Measurements from ENCODE around the gene AGXT.

The AGXT gene

DNA sequence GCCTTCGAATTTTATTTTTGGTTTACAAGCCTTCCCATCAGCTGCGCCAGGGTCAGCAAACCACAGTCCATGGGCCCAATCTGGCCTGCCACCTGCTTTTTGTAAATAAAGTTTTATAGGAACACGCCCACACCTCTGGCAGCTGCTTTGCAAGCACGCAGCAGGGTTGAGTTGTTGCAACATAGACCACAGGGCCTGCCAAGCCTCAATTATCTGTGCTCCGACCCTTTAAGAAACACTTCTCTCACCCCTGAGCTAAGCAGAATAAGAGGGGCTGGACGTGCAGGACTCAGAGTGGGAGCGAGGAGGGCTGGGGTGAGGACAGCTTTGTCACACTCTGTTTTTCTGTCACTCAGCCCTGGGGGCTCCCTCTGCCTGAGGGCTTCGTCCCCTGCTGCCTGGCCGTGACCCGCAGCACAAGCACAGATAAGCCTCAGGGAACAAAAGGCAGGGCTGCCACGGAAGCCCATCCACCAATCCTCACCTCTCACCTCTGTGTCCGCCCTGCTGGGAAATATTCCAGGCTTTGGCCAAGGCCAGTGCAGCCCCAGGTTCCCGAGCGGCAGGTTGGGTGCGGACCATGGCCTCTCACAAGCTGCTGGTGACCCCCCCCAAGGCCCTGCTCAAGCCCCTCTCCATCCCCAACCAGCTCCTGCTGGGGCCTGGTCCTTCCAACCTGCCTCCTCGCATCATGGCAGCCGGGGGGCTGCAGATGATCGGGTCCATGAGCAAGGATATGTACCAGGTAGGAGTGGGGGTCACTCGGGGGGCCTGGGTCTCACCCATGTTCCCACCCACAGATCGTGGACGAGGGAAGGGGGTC, at the start of gene AGXT:
Gene AGXT (plus strand): TSS at position 539 of the 823 bp plus-strand sequence. CDS start 42 bp downstream, at position 581.
- Histone ChIP-seq H3K9me3 (ENCODE audit: control insufficient read depth, low read depth, low read length) (no peaks in the 10 kb centered on the region), H3K36me3 (ENCODE audit: control insufficient read depth, low read depth, low read length) (no peaks in the 10 kb centered on the region), H3K4me3 (ENCODE audit: low read length) (no peak within 1 kb of the TSS), H3K27me3 (ENCODE audit: control insufficient read depth, insufficient read depth, low read length) (no peaks in the 10 kb centered on the region), H3K4me1 (ENCODE audit: control insufficient read depth, low read depth, low read length) (no peaks in the 10 kb centered on the region), H3K9ac (ENCODE audit: low read length) (no peak within 1 kb of the TSS), H3K27ac (ENCODE audit: low read length) (no peak within 1 kb of the TSS)

DNA sequence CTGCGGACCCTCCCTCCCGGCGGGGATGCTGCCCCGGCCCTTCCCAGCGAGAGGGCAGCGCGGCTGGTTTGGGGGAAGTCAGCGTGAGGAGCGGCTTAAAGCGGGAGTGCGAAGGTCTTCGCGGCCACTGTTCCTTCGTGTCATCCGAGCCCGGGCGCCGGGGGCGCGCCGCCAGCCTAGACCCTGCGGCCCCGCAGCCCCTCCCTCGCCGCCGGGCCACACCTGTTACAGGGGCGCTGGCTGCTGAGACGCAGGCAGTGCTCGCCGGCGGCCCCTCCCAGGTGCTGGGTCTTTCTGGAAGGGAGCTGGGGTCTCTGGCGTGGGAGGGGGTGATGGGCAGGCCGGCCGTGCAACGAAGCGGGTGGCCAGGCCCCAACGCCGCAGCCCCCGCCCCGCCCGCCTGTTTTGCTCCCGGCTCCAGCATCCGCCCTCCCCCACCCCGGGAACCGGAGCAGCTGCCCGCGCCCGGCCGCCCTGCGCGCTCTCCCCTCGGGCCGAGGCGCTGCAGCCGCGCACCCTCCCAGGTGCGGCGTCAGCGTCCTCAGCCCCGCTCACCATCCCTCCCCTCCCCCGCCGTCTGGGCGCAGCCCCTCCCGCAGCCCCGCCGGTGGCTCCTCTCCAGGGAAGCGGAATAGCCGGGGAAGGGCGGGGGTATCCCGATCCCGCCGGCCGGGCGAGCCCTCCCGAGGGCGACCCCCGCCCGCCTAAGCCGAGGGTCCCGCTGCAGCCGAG, 49.3 kb upstream of the AGXT start:
- Histone ChIP-seq H3K9ac (ENCODE audit: low read length) (peak overlapping the region; percentile 88), H3K4me3 (ENCODE audit: low read length) (peak overlapping the region; percentile 81), H3K4me1 (ENCODE audit: control insufficient read depth, low read depth, low read length) (peaks cover 15% of the 10 kb centered on the region), H3K27ac (ENCODE audit: low read length) (no peak overlapping the region), H3K9me3 (ENCODE audit: control insufficient read depth, low read depth, low read length) (no peaks in the 10 kb centered on the region), H3K36me3 (ENCODE audit: control insufficient read depth, low read depth, low read length) (peaks cover 6% of the 10 kb centered on the region), H3K27me3 (ENCODE audit: control insufficient read depth, insufficient read depth, low read length) (peaks cover 23% of the 10 kb centered on the region)

DNA sequence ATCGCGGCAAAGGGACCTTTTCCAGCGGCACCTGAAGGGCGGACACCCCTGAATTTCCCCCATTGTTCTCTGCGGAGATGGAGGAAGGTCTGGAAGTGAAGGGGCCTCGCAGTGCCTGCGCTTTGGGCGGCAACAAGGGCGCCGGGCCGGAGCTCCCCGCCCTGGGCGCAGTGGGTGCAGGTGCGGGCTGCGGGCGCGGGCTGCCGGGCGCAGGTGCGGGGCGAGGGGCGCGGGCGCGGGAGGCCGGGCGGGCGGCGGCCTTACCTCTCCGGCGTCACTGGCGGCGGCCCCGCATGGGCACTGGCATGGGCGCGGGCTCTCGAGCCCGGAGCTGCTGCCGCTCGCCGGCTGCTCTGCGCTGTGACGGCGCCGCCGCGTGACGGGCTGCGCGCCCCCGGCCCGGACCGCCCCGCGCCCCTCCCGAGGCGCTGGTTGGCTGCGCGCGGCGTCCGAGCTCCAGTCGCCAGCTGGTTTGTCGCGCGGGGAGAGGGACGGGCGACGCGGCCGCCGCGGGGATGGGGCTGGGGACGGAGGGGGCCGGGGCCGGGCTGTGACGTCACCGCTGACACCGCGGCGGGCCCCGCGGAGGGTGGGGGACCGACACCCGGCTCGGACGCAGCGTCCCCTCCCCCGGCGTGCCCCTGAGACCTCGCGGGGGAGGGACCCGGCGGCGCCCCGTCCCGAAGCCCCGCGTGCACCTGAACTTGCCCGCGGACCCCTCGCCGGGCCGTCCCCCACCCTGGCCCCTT, 48.6 kb upstream of the AGXT start, which contains the start of gene KIF1A:
Gene KIF1A (minus strand): TSS at position 362 of the 749 bp plus-strand sequence. CDS start 22,467 bp downstream, outside the sequence.
- peaks cover 23% of the 10 kb centered on the region for H3K27me3 ChIP-seq (ENCODE audit: control insufficient read depth, insufficient read depth, low read length)
- no peak within 1 kb of the TSS for H3K27ac ChIP-seq (ENCODE audit: low read length)
- H3K36me3 ChIP-seq (ENCODE audit: control insufficient read depth, low read depth, low read length), result peaks cover 6% of the 10 kb centered on the region
- H3K9me3 ChIP-seq (ENCODE audit: control insufficient read depth, low read depth, low read length), result no peaks in the 10 kb centered on the region
- peak within 1 kb of the TSS; percentile 88 for H3K9ac ChIP-seq (ENCODE audit: low read length)
- peaks cover 15% of the 10 kb centered on the region for H3K4me1 ChIP-seq (ENCODE audit: control insufficient read depth, low read depth, low read length)
- peak within 1 kb of the TSS; percentile 81 for H3K4me3 ChIP-seq (ENCODE audit: low read length)

DNA sequence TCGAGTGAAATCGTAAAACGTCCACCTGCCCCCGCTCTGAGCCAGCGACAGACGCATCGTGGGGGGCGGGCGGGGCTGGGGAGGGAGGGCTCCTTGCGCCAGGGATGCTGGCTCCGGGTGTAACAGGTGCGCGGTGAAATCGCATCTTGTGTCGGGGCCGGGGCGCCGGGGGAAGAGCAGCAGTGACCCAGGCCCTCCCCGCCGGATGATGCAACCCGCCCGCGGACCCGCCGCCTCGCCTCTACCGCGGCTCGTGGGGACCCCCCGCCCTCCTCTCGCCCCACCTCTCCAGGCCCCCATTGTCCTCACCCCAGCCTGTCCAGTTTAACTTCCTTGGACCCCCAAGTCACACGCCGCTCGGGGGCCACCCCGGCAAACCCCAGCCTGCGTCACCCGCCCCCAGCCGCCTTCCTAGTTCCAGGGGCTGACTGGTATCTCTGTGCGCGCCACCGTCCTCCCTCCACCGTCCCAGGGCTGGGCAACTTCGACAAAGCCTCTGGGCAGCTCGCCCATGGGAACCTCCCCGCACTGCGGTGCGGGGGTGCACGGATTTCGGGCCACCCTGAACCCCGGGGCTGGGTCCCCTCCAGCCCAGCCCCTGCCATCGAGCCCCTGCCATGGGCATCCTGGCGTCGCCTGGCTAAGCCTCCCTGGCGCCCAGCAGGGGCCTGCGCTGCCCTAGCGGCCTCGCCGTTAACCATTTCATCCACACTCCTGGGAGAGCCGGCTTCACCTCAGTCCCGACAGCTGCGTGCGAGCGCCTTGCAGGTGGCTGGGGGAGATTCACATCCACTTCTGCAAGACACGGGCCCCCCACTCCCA, 47.8 kb upstream of the AGXT start:
- H3K9me3 ChIP-seq (ENCODE audit: control insufficient read depth, low read depth, low read length), result no peaks in the 10 kb centered on the region
- H3K27me3 ChIP-seq (ENCODE audit: control insufficient read depth, insufficient read depth, low read length), result peaks cover 23% of the 10 kb centered on the region
- peak overlapping the region; percentile 80 for H3K9ac ChIP-seq (ENCODE audit: low read length)
- peaks cover 6% of the 10 kb centered on the region for H3K36me3 ChIP-seq (ENCODE audit: control insufficient read depth, low read depth, low read length)
- peaks cover 15% of the 10 kb centered on the region for H3K4me1 ChIP-seq (ENCODE audit: control insufficient read depth, low read depth, low read length)
- peak overlapping the region; percentile 68 for H3K4me3 ChIP-seq (ENCODE audit: low read length)
- H3K27ac ChIP-seq (ENCODE audit: low read length), result no peak overlapping the region

DNA sequence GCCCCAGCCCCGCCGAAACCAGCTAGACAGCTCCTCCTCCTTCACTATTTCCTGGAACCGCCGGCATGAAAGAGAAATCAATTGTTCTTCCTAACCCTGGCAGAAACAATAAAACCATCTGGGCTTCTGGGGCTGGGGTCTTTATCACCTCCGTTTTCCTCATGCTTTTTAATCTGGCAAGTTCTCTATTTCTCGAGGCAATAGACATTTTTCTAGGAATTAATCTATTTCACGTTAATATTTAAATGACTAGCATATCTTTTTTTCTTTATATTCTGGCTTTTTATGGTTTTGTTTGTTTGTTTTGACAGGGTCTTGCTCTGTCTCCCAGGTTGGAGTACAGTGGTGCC, 47.2 kb upstream of the AGXT start:
- H3K9ac ChIP-seq (ENCODE audit: low read length), result peak overlapping the region; percentile 80
- no peak overlapping the region for H3K27ac ChIP-seq (ENCODE audit: low read length)
- H3K27me3 ChIP-seq (ENCODE audit: control insufficient read depth, insufficient read depth, low read length), result peaks cover 23% of the 10 kb centered on the region
- no peaks in the 10 kb centered on the region for H3K36me3 ChIP-seq (ENCODE audit: control insufficient read depth, low read depth, low read length)
- peaks cover 15% of the 10 kb centered on the region for H3K4me1 ChIP-seq (ENCODE audit: control insufficient read depth, low read depth, low read length)
- no peaks in the 10 kb centered on the region for H3K9me3 ChIP-seq (ENCODE audit: control insufficient read depth, low read depth, low read length)
- H3K4me3 ChIP-seq (ENCODE audit: low read length), result peak overlapping the region; percentile 68

DNA sequence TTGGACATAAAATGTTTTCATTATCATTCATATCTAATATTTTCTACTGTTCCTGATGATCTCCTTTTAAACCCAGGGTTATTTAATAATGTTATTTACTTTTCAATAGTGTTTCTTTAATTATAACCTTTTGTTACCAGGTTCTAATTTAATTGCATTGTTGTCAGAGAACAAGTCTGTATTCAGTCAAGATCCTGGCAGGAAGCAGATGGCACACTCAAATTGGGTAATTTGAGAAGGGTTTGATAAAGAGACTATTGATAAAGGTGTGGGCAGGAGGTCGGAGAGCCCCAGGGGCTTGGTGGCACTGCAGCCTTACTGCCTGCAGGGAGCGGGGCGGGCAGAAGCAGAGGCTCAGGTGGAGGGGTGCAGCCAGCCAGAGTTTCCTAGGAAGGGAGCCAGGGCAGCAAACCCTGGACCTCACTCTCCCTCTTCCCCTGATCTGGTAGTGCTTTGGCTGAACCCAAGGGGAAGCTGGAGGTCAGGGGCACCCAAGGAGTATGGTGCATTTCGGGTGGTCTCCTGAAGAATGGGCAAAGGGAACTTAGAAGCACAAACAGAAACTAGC, 46.3 kb upstream of the AGXT start:
- no peaks in the 10 kb centered on the region for H3K9me3 ChIP-seq (ENCODE audit: control insufficient read depth, low read depth, low read length)
- H3K4me3 ChIP-seq (ENCODE audit: low read length), result no peak overlapping the region
- H3K27ac ChIP-seq (ENCODE audit: low read length), result no peak overlapping the region
- H3K4me1 ChIP-seq (ENCODE audit: control insufficient read depth, low read depth, low read length), result peaks cover 15% of the 10 kb centered on the region
- peaks cover 23% of the 10 kb centered on the region for H3K27me3 ChIP-seq (ENCODE audit: control insufficient read depth, insufficient read depth, low read length)
- H3K9ac ChIP-seq (ENCODE audit: low read length), result no peak overlapping the region
- H3K36me3 ChIP-seq (ENCODE audit: control insufficient read depth, low read depth, low read length), result no peaks in the 10 kb centered on the region

DNA sequence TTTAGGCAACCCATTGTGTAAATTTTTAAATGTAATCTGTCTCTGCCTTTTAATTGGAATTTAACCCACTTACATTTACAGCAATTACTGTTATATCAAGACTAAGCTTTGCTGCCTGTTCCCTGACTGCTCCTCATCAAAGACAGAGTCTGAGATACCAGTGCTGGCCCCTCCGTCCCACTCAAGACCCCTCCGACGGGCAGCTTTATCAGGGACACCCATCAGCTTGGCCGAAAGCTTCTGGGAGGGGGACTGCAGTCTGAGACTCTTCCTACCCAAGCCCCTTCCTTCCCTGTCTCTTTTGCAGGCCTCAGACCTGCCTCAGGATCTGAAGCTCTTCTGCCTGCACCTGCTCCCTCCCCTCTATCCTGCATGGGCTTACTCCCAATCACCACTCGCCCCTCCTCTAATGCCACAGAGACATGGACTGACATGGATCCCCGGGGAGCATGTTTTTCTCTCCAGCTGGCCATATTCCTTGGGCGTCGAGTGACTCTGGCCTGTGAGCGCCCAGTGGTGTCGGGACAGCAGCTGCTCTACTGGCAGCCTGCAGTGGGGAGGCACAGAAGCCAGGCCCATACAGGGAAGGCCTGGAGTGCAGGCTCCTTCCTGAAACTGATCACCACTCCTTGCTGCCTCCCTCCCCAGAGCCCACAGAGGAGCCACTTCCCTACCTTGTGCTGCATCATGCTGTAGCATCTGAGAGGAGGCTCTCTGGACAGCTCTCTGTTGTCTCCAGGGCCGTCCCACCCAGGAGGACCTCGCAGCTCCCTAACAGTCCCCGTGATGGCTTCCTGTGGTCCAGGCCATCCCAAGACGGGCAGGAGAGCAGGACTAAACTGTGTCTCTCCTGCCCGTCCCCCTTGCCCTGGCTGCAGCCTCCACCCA, 44.9 kb upstream of the AGXT start:
- H3K4me1 ChIP-seq (ENCODE audit: control insufficient read depth, low read depth, low read length), result peaks cover 5% of the 10 kb centered on the region
- H3K27me3 ChIP-seq (ENCODE audit: control insufficient read depth, insufficient read depth, low read length), result peaks cover 23% of the 10 kb centered on the region
- H3K9ac ChIP-seq (ENCODE audit: low read length), result no peak overlapping the region
- H3K9me3 ChIP-seq (ENCODE audit: control insufficient read depth, low read depth, low read length), result no peaks in the 10 kb centered on the region
- H3K4me3 ChIP-seq (ENCODE audit: low read length), result no peak overlapping the region
- H3K27ac ChIP-seq (ENCODE audit: low read length), result no peak overlapping the region
- no peaks in the 10 kb centered on the region for H3K36me3 ChIP-seq (ENCODE audit: control insufficient read depth, low read depth, low read length)

DNA sequence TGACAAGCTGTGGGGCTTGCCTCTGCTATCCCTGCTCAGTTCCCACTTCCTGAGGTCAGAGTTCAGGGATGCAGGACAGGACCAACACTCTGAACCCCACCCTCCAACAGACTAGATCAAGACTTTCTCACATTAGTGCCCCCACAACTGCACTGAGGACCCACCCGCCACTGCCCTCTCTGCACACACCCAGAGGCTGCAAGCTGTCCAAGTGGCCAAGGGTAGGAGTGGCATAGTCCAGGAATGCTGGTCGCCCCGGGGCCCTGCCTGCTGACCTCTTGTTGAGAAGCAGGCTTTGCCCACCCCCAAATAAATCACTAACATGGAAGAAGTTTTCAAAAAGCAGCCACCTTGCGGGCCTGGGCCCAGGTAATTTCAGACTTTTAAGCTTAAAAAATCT, 43.1 kb upstream of the AGXT start:
- Histone ChIP-seq H3K9me3 (ENCODE audit: control insufficient read depth, low read depth, low read length) (no peaks in the 10 kb centered on the region), H3K36me3 (ENCODE audit: control insufficient read depth, low read depth, low read length) (no peaks in the 10 kb centered on the region), H3K9ac (ENCODE audit: low read length) (no peak overlapping the region), H3K4me1 (ENCODE audit: control insufficient read depth, low read depth, low read length) (peaks cover 5% of the 10 kb centered on the region), H3K4me3 (ENCODE audit: low read length) (no peak overlapping the region), H3K27me3 (ENCODE audit: control insufficient read depth, insufficient read depth, low read length) (peaks cover 40% of the 10 kb centered on the region), H3K27ac (ENCODE audit: low read length) (no peak overlapping the region)

DNA sequence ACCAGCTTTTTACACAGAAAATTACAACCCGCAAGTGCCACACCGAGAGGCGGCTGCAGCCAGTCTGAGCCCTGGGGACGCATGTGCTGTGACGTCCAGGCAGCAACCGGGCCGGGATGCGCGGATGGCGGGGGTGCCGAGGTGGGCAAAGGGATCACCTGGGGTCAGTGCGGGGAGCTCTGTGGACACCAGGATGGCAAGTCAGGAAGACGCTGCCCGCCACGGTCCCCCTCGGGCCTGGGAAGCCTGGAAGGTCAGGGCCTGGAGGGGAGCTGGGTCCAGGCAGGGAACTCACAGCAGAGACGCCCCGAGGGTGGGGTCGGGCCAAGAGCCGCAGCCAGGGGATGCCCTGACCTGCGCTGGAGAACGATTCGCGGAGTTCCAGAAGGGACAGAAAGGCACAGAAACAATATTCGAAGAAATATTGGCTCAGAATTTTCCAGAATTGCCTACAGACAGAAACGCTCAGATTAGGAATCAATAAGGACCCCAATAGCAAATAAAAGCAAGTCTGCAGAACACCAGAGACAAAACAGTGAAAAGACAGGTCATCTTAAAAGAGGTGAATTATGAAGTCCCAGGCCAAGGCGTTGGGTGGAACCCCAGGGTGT, 36.9 kb upstream of the AGXT start:
- peaks cover 33% of the 10 kb centered on the region for H3K27me3 ChIP-seq (ENCODE audit: control insufficient read depth, insufficient read depth, low read length)
- H3K4me1 ChIP-seq (ENCODE audit: control insufficient read depth, low read depth, low read length), result peaks cover 4% of the 10 kb centered on the region
- peak overlapping the region; percentile 83 for H3K4me3 ChIP-seq (ENCODE audit: low read length)
- H3K27ac ChIP-seq (ENCODE audit: low read length), result no peak overlapping the region
- H3K9me3 ChIP-seq (ENCODE audit: control insufficient read depth, low read depth, low read length), result no peaks in the 10 kb centered on the region
- no peak overlapping the region for H3K9ac ChIP-seq (ENCODE audit: low read length)
- no peaks in the 10 kb centered on the region for H3K36me3 ChIP-seq (ENCODE audit: control insufficient read depth, low read depth, low read length)

Data from iPS-18a (cell line).